ENCODE results near the gene DEGS2. TPM values are rescaled to one million over a fixed set of nuclear protein-coding genes. Genes with fewer than 3 reads are reported as not detected.

Gene DEGS2
- total RNA-seq, 1 donor from 2014 or later: not detected

GRCh38 chr14:100148837-100149731, 10.4 kb downstream of the DEGS2 start:
- intact Hi-C loops (cut with micrococcal nuclease): no loop called here
- Histone ChIP-seq H3K9me3 (replicated peaks) (peaks cover 1% of the 10 kb centered on the region), H3K27ac (replicated peaks) (no peak overlapping the region), H3K4me3 (no peak overlapping the region), H3K36me3 (no peaks in the 10 kb centered on the region), H3K4me1 (peaks cover 17% of the 10 kb centered on the region), H3K27me3 (ENCODE audit: low read depth) (peaks cover 32% of the 10 kb centered on the region)
- no peak for TF ChIP-seq CTCF (IDR thresholded peaks at IDR 0.05; ENCODE audit: borderline replicate concordance)
- DNase-seq: no peak

GRCh38 chr14:100147691-100148464, 11.6 kb downstream of the DEGS2 start:
- Histone ChIP-seq H3K4me3 (no peak overlapping the region), H3K27ac (replicated peaks) (no peak overlapping the region), H3K27me3 (ENCODE audit: low read depth) (peaks cover 31% of the 10 kb centered on the region), H3K36me3 (no peaks in the 10 kb centered on the region), H3K4me1 (peaks cover 25% of the 10 kb centered on the region), H3K9me3 (replicated peaks) (no peaks in the 10 kb centered on the region)
- intact Hi-C loops (cut with micrococcal nuclease): no loop called here
- no peak for TF ChIP-seq CTCF (IDR thresholded peaks at IDR 0.05; ENCODE audit: borderline replicate concordance)
- no peak for DNase-seq

- no peaks in the 10 kb centered on the region for H3K9me3 ChIP-seq (replicated peaks)
- no peaks in the 10 kb centered on the region for H3K36me3 ChIP-seq
- intact Hi-C loops (cut with micrococcal nuclease): no loop called here
- DNase-seq: no peak
- no peak overlapping the region for H3K4me3 ChIP-seq
- H3K27me3 ChIP-seq (ENCODE audit: low read depth): peaks cover 27% of the 10 kb centered on the region
- no peak for TF ChIP-seq CTCF (IDR thresholded peaks at IDR 0.05; ENCODE audit: borderline replicate concordance)
- H3K4me1 ChIP-seq: peaks cover 31% of the 10 kb centered on the region
- no peak overlapping the region for H3K27ac ChIP-seq (replicated peaks)
These were observed 12.2 kb downstream of the DEGS2 start for GRCh38 chr14:100147181-100147631.

- no peak overlapping the region for H3K27ac ChIP-seq (replicated peaks)
- intact Hi-C loops (cut with micrococcal nuclease): no loop called here
- TF ChIP-seq CTCF (IDR thresholded peaks at IDR 0.05; ENCODE audit: borderline replicate concordance): no peak
- H3K4me1 ChIP-seq: peaks cover 37% of the 10 kb centered on the region
- H3K4me3 ChIP-seq: no peak overlapping the region
- H3K9me3 ChIP-seq (replicated peaks): no peaks in the 10 kb centered on the region
- DNase-seq: no peak
- peaks cover 23% of the 10 kb centered on the region for H3K27me3 ChIP-seq (ENCODE audit: low read depth)
- H3K36me3 ChIP-seq: no peaks in the 10 kb centered on the region
These were observed 12.8 kb downstream of the DEGS2 start for GRCh38 chr14:100146531-100147091.

- DNase-seq: no peak
These were observed 13.6 kb downstream of the DEGS2 start for GRCh38 chr14:100145682-100146464.

More at GRCh38 chr14:100145682-100146464, 13.6 kb downstream of the DEGS2 start:
- Histone ChIP-seq H3K36me3 (no peaks in the 10 kb centered on the region), H3K27me3 (ENCODE audit: low read depth) (peaks cover 15% of the 10 kb centered on the region), H3K9me3 (replicated peaks) (no peaks in the 10 kb centered on the region), H3K4me3 (no peak overlapping the region), H3K27ac (replicated peaks) (no peak overlapping the region), H3K4me1 (peaks cover 45% of the 10 kb centered on the region)
- intact Hi-C loops (cut with micrococcal nuclease): no loop called here
- TF ChIP-seq CTCF (IDR thresholded peaks at IDR 0.05; ENCODE audit: borderline replicate concordance): no peak
